GM19035 (cell line): Measurements from ENCODE around the gene EXOC3.
"Not testable (repeated sequence)": the region's sequence is repeated elsewhere in the genome, so short reads cannot be mapped to it uniquely, and the experiment has no call there.

ENCODE experiments used
- ATAC-seq: cut with Tn5 transposase; IDR thresholded peaks from one replicate; pipeline ENCODE4 v1.9.1; 2021; ENCODE audit not compliant: unreplicated experiment

EXOC3 gene

DNA sequence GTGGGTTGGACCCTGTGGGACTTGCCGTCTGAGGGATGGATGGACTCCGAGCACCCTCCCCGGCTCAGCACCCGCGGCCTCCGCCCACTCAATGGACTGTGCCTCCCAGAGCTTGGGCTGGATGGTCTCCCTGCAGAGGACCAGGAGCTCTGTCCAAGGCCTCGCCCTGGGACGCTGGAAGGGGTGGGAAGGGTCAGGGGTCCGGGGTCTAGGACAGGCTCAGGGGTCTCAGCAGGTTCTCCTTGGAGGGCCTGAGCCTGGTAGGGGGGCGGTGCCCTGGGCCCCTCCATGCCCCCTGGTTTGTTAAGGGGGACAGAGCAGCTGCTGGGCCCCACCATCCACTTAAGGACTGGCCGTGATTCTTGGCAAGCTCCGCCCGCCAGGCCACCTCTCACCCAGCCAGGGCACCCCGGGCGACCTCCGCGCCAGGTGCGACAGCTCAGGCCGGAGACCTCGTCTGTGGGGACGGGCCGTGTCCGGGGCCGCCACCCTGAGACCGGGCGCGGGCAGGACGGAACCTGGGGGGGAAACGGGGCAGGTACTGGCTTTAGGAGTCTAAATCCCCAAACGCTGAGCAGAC lies 29.2 kb downstream of the EXOC3 start:
- peak; percentile 24 for ATAC-seq

DNA sequence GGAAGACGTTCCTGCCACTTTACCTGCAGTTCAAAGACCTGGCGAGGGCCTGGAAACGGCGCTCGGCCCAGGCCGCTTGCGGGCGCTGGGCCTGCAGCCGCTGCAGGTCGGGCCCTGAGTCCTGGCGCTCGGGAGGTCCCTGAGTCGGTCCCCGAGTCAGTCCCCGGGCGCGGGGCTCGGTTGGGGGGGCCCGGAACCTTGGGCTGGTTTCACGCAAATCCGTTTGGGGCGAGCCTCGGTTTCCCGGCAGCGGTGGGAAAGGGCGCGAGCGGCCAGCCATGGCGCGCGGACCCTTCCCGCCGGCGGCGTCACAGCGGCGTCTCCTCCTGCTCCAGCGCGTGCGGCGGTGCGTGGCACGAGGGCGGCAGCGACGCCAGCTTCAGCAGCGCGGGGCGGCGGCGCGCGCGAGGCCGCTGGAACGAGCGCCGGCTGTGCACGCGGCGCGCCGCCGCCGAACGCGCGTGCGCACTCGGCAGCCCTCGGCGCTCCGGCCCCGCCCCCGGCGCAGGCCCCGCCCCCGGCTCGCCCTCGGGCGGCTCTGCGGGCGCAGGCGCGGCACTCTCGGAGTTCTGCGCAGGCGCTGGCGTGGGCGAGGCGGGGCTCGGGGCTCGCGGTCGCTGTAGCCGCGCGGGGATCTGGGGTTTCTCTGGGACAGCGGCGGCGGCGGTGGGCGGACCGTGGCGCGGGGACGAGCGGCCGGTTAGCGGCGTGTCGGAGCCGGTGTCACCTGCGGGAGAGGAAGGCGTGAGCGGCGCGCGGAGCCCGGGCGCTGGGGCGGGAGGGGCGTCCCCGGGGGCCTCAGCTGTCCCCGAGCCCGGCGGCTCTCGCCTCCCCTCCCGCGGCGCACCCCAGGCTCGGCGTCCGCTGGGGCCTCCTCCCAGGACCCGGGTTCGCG lies 29.9 kb downstream of the EXOC3 start:
- peak; percentile 69 for ATAC-seq

DNA sequence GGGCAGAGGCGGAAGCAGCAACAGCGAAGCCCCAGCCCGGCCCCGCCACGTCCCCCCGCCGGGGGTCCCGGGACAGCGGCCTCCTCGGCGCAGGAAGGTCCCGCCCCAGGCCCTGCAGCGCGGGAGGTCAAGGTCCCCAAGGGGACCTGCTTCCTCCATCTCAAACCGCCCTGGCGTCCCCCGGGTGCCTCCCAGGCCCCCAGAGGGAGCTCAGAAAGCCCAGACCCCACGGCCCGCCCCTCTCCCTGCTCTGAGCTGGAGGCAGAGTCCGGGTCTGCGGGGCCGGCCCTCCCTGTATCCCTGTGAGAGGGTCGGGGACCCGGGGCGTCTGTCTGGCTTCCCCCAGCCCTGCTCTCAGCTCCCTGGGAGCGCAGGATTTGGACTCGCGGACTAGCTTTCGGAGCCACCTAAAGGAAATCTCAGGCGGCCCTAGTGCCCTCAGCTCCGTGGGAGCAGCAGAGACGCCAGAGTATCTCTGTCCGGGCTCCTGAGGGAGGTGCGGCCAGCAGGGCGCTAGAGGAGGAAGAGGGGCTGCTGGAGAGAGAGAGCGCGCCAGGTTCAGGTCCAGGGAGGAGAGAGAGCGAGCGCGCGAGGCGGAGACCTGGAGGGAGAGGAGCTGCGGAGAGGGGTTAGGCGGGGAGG lies 30.7 kb downstream of the EXOC3 start:
- ATAC-seq = peak; percentile 29

DNA sequence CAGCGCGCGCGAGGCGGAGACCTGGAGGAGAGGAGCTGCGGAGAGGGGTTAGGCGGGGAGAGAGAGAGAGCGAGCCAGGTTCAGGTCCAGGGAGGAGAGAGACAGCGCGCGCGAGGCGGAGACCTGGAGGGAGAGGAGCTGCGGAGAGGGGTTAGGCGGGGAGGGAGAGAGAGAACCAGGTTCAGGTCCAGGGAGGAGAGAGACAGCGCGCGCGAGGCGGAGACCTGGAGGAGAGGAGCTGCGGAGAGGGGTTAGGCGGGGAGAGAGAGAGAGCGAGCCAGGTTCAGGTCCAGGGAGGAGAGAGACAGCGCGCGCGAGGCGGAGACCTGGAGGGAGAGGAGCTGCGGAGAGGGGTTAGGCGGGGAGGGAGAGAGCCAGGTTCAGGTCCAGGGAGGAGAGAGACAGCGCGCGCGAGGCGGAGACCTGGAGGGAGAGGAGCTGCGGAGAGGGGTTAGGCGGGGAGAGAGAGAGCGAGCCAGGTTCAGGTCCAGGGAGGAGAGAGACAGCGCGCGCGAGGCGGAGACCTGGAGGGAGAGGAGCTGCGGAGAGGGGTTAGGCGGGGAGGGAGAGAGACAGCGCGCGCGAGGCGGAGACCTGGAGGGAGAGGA lies 31.4 kb downstream of the EXOC3 start:
- ATAC-seq = not testable (repeated sequence)

GRCh38 chr5:474840-475661 lies 32.1 kb downstream of the EXOC3 start:
- ATAC-seq = no peak

GRCh38 chr5:475704-476101 lies 32.7 kb downstream of the EXOC3 start:
- no peak for ATAC-seq

GRCh38 chr5:476102-476813 lies 33.3 kb downstream of the EXOC3 start:
- no peak for ATAC-seq

GRCh38 chr5:476814-477175 lies 33.8 kb downstream of the EXOC3 start:
- ATAC-seq = no peak

DNA sequence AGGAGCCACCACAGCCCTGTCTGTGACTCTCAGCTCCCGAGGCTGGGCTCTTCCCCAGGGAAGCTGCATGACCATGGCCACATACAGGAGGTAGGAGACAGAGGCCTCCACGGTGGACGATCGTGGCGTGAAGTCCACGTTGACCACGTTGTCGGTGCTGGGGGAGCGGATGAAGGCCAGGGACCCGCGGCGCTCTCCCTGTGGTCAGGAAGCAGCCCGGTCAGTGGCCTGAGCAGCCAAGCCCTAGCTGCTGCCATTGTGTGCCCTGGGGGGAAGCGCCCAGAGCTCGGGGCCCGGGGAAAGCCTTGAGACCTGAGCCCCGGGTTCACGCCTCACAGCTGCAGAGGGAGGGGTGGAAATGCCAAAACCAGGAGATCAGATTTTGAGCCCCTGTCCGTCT lies 34.3 kb downstream of the EXOC3 start:
- ATAC-seq = no peak

GRCh38 chr5:477871-478270 lies 34.9 kb downstream of the EXOC3 start:
- no peak for ATAC-seq

DNA sequence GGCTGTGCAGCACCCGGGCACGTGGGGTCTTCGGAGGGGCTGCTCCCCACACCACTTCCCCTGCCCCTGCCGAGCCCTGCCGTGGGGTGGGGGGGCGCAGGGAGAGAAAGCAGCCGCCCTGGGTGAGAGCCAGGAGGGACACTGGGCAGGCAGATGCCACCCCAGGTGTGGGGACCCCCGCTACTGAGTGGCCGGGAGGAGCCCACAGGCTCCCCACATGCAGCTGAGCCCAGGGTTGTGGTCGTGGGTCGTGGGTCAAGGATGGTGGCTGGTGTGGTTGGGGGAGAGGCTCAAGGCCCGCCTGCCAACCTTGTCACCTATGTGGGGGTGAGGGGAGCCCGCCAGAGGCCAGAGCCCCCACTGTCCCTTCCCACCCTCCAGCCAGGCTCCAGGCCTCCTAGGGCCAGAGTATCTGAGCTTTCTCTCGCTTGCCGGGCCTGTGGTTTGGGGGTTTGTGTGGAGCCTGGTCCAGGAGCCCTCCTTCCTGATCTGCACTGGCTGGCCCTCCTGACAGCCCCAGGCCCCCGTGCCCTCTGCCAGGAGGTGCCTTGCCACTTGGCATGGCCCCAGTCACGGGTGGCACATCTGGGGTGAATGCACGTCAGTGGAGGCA lies 35.5 kb downstream of the EXOC3 start:
- no peak for ATAC-seq

DNA sequence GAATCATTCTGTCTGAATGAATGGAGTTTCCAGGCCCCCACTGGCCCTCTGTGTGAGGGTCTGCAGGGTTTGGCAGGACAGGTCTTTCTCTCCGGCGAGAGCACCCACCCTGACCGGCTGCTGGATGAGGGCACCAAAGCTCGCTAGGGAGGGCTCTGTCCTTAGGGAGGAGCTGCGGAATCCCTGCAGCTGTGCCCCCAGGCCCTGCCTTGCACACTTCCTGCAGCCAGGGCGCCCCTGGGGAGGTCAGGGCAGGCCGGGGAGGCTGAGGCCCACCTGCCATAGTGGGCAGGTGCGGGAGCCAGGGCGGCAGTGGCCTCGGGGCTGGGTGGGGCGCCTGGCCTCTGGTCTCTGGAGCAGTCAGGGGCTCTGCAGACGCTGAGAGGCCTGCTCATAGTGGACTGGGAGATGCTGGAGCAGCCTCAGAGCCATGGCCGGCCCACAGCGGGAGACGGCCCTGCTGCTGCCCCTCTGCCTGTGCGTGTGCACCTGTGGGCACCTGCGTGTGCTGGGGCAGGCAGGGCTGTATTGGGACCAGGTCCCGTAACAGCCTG lies 36.1 kb downstream of the EXOC3 start:
- no peak for ATAC-seq

- ATAC-seq = no peak
Measured at GRCh38 chr5:479566-480319, 36.8 kb downstream of the EXOC3 start.

- no peak for ATAC-seq
Measured at GRCh38 chr5:481347-481746, 38.4 kb downstream of the EXOC3 start.

DNA sequence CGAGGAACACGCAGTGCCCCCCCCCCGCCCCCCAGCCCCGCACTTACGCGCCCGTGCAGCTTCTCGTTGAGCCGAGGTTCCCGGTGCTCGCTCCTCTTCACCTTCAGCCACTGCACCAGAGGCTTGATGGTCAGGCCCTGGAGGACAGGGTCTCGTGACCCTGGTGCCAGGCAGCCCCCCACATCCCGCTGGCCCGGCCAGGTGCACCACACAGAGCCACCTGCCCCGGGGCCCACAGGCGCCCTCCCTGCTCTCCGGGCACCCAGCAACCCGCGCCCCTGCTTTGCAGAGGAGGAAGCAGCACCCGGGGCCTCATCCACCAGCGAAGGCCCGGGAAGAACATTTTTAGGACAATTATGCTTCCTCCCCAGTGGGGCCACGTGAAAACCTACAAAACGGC lies 39.0 kb downstream of the EXOC3 start:
- ATAC-seq = no peak

DNA sequence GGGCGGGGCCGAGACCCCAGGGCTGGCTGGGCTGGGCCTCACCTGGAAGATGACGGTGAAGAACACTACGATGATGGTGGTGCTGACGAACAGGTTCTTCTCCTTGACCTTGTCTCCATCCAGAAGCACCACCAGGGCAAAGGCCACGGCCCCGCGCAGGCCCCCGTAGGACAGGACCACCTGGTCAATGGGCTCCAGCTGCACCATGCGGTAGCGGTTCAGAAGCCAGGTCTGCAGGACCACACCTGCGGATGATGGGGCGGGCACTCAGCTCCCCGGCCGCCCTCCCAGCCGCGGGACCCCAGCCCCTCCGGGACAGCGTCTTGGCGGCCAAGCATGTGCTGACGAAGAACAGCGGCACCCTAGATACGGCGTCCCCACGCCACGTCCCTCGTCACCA lies 39.5 kb downstream of the EXOC3 start:
- ATAC-seq = no peak

- no peak for ATAC-seq
Measured at GRCh38 chr5:483011-483410, 40.0 kb downstream of the EXOC3 start.

- no peak for ATAC-seq
Measured at GRCh38 chr5:483434-484140, 40.6 kb downstream of the EXOC3 start.
